HG03457 (cell line): ENCODE data around the gene MATK.

Source experiments
- ATAC-seq: cut with Tn5 transposase; IDR thresholded peaks from one replicate; pipeline ENCODE4 v1.9.1; 2021; ENCODE audit warnings: moderate number of reproducible peaks; ENCODE audit not compliant: unreplicated experiment

Gene MATK

DNA sequence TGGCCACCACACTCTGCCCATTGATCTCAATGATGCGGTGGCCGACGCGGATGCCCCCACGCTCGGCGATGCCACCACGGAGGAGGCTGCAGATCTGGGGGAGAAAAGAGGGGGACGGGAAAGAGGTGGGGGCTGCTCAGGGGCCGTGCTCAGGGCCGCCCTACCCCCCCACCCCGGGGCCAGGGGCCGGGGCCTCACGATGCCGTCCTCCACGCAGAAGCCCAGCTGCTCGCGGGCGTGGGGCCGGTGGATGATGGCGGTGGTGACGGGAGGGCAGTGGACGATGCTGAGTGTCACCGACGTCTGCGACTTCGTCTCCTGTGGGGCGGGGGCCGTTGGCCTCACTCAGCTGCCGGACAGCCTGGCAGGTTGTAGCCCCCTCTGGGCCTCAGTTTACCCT lies 34.9 kb downstream of the MATK start:
- no peak for ATAC-seq

DNA sequence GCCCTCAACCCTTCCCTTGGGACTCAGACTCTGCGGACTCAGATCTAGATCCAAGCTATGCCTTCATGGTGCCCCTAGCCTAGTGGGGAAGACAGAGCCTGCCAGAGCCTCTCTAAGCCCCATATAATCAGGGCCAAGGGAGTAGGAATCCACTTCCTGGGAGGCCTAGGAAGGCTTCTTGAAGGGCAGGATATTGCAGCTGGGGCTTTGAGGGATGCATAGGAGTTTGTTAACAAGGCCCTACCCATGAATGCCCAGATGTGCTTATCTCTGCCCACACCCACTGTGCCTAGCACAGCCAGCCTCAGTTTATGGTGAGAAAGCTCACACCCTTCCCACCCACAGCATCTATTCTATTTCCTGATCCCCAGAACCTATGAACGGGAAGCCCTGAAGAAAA lies 36.0 kb downstream of the MATK start:
- no peak for ATAC-seq

DNA sequence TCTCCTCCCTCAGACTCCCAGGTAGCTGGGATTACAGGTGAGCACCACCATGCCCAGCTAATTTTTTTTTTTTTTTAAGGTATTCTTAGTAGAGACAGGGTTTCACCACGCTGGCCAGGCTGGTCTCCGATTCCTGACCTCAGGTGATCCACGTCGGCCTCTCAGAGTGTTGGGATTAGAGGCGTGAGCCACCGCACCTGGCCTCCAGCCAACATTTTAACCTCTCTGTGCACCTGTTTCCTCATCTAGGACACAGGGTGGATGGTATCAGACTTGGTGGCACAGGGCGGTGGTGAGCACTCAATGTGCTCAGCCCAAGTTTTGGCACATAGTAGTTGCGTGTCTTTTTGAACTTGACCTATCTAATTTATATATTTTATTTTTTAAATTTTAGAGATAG lies 37.2 kb downstream of the MATK start:
- no peak for ATAC-seq

DNA sequence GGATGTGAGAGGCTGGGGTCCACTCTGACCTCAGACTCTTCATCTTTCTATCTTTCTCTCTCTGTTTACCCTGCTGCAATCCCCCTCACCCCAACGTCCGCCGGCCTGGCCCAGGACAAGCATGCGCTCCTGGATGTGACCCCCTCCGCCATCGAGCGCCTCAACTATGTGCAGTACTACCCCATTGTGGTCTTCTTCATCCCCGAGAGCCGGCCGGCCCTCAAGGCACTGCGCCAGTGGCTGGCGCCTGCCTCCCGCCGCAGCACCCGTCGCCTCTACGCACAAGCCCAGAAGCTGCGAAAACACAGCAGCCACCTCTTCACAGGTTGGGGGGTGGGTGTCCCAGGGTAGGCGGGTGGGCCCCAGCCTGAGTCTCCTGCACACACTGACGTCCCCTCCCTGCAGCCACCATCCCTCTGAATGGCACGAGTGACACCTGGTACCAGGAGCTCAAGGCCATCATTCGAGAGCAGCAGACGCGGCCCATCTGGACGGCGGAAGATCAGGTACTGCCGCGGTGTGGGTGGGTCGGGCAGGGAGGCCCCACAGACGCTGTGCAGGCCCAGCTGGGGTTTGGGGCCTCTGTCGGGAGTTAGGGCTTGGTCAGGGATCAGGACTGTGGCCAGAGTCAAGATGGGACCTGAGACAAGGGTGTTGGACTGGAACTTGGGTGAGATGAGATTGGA lies 39.7 kb downstream of the MATK start:
- no peak for ATAC-seq

DNA sequence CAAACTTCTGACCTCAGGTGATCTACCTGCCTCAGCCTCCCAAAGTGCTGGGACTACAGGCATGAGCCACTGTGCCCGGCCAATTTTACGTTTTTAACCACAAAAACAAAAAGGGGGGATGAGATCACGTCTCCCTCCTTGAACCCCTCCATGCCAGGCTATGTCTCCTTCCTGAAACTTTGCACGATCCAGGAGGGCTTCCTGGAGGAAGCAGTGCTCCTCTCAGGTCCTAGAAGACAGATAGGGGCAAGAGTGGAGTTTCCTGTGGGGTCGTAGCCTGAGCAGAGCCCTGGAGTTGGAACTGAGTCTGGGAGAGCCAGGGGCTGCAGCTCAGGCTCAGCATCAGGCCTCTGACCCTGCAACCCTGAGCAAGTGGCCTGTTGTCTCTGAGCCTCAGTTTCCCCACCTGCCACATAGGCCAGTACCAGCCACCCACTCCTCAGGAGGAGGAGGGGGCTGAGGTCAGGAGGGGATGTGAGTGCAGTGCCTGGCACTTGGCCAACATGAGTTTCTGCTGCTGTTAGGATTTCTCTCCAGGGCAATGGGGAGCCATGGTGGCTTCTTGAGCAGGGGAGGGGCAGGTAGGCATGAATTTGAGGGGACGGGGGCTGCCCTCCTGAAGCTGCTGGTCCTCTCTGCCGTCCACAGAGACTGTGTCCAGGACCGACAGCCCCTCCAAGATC lies 40.7 kb downstream of the MATK start:
- no peak for ATAC-seq

DNA sequence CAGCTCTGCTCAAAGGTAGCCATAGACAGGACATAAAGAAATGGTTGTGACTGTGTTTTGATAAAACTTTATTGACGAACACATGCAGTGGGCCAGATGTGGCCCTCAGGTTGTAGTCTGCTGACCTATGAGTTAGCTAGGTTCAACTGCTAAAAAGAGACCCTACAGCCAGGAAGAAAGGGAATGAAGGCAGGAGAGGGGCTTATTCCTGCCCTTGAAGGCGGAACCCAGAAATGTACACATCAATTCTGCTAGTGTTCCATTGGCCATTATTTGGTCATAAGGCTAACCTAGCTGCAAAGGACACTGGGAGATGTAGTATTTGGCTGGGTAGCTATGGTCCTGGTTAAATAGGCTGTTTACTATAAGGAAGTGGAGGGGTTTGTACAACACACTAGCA lies 42.7 kb downstream of the MATK start:
- no peak for ATAC-seq

DNA sequence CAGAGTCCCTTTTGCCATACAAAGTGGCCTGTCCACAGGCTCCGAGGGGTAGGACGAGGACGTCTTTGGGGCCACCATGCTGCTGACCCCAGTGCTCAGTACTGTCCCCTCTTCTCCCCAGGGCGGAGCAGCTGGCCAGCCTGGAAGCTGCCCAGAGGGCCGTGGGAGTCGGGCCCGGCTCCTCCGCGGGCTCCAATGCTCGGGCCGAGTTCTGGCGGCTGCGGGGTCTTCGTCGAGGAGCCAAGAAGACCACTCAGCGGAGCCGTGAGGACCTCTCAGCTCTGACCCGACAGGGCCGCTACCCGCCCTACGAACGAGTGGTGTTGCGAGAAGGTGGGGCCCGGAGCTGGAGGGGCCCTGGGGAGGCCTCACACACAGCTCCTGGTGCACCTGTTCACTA lies 45.8 kb downstream of the MATK start:
- no peak for ATAC-seq

DNA sequence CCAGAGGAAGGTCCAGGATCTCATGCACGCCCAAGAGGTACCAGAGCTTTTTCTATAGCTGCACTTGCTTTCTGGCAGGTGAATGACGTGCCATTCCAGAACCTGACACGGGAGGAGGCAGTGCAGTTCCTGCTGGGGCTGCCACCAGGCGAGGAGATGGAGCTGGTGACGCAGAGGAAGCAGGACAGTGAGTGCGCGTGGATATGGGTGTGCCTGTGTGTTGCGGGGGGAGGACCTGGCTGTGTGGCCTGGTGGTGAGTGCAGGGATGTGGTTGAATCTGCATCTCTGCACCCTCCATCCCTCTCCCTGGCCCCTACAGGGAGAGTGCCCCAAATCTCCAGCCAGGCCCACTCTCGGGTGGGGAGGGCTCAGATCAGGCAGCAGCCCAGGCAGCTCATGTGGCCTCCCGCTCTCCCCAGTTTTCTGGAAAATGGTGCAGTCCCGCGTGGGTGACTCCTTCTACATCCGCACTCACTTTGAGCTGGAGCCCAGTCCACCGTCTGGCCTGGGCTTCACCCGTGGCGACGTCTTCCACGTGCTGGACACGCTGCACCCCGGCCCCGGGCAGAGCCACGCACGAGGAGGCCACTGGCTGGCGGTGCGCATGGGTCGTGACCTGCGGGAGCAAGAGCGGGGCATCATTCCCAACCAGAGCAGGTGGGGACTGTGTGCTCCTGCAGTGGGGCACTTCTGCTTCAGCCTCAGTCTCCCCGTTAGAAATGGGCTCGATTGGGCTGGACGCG lies 47.5 kb downstream of the MATK start:
- ATAC-seq, result no peak

DNA sequence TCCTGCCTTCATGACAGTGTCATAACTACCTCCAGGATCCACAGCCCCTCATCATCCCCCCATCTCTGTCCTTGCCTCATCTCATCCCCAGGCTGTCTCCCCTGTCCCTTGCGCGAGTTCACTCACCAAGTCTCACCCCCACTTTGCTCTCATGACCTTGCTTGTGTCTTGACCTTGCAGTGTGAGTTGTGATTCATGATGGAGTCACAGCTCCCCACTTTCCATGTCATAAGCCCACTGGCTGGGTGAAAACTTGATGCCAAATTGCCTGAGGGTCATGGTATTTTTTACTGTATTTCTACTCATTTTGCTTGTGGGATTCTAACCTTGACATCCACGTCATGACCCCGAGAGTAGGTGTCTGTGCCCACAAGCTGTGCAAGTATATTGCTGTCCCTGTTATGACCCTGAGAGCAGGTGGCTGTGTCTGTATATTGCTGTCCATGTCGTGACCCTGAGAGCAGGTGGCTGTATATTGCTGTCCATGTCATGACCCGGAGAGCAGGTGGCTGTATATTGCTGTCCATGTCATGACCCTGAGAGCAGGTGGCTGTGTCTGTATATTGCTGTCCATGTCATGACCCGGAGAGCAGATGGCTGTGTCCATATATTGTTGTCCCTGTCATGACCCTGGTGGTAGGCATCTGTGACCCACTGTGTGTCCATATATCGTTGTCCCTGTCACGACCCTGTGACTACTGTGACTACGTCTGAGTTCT lies 48.5 kb downstream of the MATK start:
- ATAC-seq, result no peak

DNA sequence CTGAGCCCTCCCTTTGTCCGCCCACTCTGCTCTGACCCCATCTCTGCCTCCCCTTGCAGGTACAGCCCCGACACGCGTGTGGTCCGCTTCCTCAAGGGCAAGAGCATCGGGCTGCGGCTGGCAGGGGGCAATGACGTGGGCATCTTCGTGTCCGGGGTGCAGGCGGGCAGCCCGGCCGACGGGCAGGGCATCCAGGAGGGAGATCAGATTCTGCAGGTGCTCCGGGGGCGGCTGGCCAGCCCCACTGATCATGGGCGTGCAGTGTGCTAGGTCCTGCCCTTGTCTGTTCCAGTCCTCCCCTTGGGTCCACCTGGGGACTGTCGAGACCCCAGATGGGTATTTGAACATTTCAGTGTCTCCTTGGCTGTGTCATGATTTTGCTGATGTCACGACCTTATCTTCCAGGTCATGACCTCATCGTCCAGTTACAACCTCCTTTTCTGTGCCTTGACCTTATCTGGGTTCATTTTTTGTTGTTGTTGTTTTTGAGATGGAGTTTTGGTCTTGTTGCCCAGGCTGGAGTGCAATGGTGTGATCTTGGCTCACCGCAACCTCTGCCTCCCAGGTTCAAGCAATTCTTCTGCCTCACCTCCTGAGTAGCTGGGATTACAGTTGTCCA lies 50.0 kb downstream of the MATK start:
- ATAC-seq, result no peak

DNA sequence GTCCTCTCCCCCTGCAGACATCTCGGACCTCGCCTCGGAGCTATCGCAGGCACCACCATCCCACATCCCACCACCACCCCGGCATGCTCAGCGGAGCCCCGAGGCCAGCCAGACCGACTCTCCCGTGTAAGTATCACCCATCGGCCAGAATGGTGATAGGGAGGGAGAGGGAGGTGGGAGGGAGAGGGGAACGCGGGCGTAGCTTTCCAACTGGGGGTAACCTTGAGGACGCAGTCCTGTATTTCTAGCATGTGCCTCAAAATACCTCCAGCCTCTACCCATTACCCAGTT lies 51.9 kb downstream of the MATK start:
- no peak for ATAC-seq

DNA sequence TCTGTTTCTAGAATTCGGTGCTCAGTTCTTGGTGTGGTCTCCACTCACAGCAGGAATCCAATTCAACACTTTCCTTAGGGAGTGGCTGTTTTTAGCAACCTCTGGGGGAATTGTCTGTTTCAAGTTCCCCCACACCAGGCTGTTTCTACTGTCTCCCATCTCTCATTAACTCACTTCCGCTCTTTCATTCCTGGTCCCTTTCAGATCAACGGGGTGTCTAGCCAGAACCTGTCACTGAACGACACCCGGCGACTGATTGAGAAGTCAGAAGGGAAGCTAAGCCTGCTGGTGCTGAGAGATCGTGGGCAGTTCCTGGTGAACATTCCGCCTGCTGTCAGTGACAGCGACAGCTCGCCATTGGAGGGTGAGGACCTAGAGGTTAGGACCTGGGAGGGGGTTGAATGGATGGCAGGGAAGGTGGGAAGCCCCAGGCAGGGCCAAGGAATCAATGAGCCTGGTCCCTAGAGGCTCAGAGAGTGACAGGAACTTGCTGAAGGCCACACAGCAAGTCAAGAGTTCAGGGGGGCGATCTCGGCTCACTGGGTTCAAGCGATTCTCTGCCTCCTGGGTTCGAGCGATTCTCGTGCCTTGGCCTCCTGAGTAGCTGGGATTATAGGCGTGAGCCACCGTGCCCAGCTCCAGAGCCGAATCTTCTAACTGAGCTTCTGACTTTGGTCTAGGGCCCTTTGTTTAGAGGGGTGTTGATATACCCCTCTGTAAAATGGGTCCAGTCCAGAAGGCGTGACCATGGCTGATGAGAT lies 52.5 kb downstream of the MATK start:
- ATAC-seq, result no peak

DNA sequence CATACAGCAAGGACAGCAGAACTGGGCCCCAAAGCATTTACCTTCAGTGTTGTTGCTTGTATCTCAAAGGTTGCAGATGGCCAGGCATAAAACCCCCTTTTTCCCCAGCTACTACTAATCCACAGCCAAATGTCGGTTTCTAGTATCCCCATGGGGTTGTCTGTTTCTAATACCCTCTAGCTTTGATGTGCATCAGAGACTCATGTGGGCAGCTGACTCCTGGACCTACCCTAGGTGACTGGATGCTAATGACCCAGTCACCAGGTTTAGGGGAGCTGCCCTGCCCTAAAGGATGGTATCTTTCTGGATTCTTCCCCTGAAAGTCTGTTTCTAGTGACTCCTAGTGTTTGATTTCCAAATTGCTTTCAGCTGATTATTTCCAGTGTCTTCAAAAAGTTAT lies 54.1 kb downstream of the MATK start:
- no peak for ATAC-seq

DNA sequence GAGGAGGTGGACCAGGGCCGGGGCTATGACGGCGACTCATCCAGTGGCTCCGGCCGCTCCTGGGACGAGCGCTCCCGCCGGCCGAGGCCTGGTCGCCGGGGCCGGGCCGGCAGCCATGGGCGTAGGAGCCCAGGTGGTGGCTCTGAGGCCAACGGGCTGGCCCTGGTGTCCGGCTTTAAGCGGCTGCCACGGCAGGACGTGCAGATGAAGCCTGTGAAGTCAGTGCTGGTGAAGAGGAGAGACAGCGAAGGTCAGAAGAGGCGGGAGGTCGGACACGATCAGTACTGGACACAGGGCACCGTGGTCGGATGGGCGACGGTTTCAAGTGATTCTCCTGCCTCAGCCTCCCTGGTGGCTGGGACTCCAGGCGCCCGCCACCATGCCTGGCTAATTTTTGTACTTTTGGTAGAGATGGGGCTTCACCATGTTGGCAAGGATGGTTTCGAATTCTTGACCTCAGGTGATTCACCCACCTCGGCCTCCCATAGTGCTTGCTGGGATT lies 55.7 kb downstream of the MATK start:
- ATAC-seq, result no peak
